Ishikawa (cell line): ENCODE results near the gene TMEM86A.
A peak's percentile ranks its signal among the peaks of the same experiment; 100 is the strongest.

Experiments
- CEBPB ChIP-seq: IDR thresholded peaks from 2 replicates; pipeline ENCODE4 v1.6.1; 2012
- CREB1 ChIP-seq: IDR thresholded peaks from 2 replicates; pipeline ENCODE4 v1.6.1; 2012; ENCODE audit warnings: low read depth
- EGR1 ChIP-seq: IDR thresholded peaks from 2 replicates; pipeline ENCODE4 v1.6.1; 2012
- EP300 ChIP-seq: IDR thresholded peaks from 2 replicates; pipeline ENCODE4 v1.6.1; 2012; ENCODE audit warnings: borderline replicate concordance
- FOXM1 ChIP-seq: IDR thresholded peaks from 2 replicates; pipeline ENCODE4 v1.6.1; 2012; ENCODE audit warnings: low read depth, borderline replicate concordance
- NFIC ChIP-seq: IDR thresholded peaks from 2 replicates; pipeline ENCODE4 v1.6.1; 2012
- RAD21 ChIP-seq: IDR thresholded peaks from 2 replicates; pipeline ENCODE4 v1.6.1; 2012; ENCODE audit warnings: low read depth
- TAF1 ChIP-seq: IDR thresholded peaks from 2 replicates; pipeline ENCODE4 v1.6.1; 2012; ENCODE audit warnings: low read depth, mild to moderate bottlenecking
- TCF12 ChIP-seq: IDR thresholded peaks from 2 replicates; pipeline ENCODE4 v1.6.1; 2012; ENCODE audit warnings: low read depth
- TEAD4 ChIP-seq: IDR thresholded peaks from 2 replicates; pipeline ENCODE4 v1.6.1; 2012
- YY1 ChIP-seq: IDR thresholded peaks from 2 replicates; pipeline ENCODE4 v1.6.1; 2012; ENCODE audit warnings: low read depth
- ZBTB7A ChIP-seq: IDR thresholded peaks from 2 replicates; pipeline ENCODE4 v1.6.1; 2012; ENCODE audit warnings: low read depth
- TF ChIP-seq, protein P1 (sequence below): IDR thresholded peaks from 2 replicates; pipeline ENCODE4 v1.6.1; 2012
- TF ChIP-seq, protein P2 (sequence below): IDR thresholded peaks from 2 replicates; pipeline ENCODE4 v1.6.1; 2012
- TF ChIP-seq, protein P3 (sequence below): IDR thresholded peaks from 2 replicates; pipeline ENCODE4 v1.6.1; 2012; ENCODE audit warnings: low read depth, mild to moderate bottlenecking

TMEM86A gene, protein sequence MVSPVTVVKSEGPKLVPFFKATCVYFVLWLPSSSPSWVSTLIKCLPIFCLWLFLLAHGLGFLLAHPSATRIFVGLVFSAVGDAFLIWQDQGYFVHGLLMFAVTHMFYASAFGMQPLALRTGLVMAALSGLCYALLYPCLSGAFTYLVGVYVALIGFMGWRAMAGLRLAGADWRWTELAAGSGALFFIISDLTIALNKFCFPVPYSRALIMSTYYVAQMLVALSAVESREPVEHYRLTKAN

DNA sequence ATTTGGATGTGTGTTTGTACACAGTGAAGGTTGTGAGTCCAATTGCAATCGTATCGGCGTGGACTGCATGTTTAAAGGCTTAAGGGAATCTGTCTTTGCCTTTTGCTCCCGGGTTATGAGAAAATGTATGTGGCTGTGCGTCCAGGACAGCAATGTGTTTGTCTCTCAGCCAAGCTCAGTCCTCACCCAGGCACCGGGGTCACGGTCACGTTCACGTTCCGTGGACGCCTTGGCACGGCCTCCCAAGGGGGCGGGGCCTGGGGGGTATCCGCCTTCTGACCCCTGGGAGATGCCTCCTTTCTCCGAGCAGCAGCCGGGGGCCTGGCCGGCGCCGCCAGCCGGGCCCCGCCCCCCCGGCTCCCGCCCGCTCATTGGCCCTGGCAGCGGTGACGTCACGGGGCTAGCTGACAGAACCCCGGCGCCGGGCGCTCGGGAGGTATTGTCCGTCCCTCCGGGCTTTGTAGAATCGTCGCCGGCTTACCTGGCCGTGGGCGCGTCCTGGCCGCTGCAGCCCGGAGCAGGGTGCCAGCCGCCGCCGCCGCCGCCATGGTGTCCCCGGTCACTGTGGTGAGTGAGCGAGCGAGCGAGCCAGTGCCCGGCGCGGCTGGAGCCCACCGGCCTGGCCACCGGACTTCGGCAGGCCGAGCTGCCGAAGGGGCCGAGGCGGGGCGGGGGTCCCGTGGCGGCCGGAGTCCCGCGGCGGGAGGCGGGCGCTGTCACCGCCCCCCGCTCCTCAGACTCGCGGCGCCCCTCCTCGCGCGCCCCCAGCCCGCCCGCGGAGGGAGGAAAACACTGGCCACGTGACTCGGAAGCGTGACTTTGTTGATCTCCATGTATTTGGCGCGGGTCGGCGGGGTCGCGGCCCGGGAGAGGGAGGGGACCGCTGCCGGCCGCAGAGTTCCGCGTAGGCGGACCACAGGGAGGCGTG, at the start of gene TMEM86A:
TMEM86A (plus strand) TSS at position 439 of the 928 bp plus-strand sequence; CDS start at position 547, 108 bp downstream.
- TF ChIP-seq TEAD4 (no peak; the same call in 1 of the 2 replicates), TAF1 (peak; percentile 67; the same call in 1 of the 2 replicates), CREB1 (peak; percentile 47; the same call in 1 of the 2 replicates), EGR1 (peak; percentile 30; the same call in 1 of the 2 replicates), RAD21 (no peak), ZBTB7A (peak; percentile 65; the same call in 1 of the 2 replicates), NFIC (peak; percentile 68), CEBPB (no peak), TCF12 (no peak), EP300 (no peak), YY1 (no peak; the same call in 1 of the 2 replicates), FOXM1 (no peak)
- TF ChIP-seq, protein P1, sequence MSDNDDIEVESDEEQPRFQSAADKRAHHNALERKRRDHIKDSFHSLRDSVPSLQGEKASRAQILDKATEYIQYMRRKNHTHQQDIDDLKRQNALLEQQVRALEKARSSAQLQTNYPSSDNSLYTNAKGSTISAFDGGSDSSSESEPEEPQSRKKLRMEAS = peak; percentile 61; the same call in 1 of the 2 replicates
- TF ChIP-seq, protein P2, sequence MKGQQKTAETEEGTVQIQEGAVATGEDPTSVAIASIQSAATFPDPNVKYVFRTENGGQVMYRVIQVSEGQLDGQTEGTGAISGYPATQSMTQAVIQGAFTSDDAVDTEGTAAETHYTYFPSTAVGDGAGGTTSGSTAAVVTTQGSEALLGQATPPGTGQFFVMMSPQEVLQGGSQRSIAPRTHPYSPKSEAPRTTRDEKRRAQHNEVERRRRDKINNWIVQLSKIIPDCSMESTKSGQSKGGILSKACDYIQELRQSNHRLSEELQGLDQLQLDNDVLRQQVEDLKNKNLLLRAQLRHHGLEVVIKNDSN = peak; percentile 88
- TF ChIP-seq, protein P3, sequence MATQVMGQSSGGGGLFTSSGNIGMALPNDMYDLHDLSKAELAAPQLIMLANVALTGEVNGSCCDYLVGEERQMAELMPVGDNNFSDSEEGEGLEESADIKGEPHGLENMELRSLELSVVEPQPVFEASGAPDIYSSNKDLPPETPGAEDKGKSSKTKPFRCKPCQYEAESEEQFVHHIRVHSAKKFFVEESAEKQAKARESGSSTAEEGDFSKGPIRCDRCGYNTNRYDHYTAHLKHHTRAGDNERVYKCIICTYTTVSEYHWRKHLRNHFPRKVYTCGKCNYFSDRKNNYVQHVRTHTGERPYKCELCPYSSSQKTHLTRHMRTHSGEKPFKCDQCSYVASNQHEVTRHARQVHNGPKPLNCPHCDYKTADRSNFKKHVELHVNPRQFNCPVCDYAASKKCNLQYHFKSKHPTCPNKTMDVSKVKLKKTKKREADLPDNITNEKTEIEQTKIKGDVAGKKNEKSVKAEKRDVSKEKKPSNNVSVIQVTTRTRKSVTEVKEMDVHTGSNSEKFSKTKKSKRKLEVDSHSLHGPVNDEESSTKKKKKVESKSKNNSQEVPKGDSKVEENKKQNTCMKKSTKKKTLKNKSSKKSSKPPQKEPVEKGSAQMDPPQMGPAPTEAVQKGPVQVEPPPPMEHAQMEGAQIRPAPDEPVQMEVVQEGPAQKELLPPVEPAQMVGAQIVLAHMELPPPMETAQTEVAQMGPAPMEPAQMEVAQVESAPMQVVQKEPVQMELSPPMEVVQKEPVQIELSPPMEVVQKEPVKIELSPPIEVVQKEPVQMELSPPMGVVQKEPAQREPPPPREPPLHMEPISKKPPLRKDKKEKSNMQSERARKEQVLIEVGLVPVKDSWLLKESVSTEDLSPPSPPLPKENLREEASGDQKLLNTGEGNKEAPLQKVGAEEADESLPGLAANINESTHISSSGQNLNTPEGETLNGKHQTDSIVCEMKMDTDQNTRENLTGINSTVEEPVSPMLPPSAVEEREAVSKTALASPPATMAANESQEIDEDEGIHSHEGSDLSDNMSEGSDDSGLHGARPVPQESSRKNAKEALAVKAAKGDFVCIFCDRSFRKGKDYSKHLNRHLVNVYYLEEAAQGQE = no peak

DNA sequence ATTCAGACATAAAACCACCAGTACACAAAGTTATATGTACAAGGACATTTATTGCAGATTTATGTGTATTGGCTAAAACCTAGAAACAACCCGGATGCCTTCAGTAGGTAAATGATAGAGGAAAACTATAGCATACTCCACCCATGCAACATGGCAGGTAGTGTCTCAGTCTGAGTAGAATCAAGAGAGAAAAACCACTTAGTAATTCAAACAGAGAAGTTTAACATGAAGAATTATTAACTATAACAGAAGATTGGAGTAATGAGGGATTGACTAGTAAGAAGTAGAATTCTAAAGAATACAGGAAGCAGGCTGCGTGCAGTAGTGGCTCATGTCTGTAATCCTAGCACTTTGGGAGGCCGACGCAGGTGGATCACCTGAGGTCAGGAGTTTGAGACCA, 48.2 kb upstream of the TMEM86A start:
- TF ChIP-seq YY1 (no peak), CREB1 (no peak), FOXM1 (no peak), RAD21 (no peak), TEAD4 (no peak), NFIC (no peak), EP300 (no peak), ZBTB7A (no peak), TCF12 (no peak), EGR1 (no peak), CEBPB (no peak), TAF1 (no peak)
- TF ChIP-seq, protein P2 = no peak
- TF ChIP-seq, protein P1 = no peak
- TF ChIP-seq, protein P3 = no peak

DNA sequence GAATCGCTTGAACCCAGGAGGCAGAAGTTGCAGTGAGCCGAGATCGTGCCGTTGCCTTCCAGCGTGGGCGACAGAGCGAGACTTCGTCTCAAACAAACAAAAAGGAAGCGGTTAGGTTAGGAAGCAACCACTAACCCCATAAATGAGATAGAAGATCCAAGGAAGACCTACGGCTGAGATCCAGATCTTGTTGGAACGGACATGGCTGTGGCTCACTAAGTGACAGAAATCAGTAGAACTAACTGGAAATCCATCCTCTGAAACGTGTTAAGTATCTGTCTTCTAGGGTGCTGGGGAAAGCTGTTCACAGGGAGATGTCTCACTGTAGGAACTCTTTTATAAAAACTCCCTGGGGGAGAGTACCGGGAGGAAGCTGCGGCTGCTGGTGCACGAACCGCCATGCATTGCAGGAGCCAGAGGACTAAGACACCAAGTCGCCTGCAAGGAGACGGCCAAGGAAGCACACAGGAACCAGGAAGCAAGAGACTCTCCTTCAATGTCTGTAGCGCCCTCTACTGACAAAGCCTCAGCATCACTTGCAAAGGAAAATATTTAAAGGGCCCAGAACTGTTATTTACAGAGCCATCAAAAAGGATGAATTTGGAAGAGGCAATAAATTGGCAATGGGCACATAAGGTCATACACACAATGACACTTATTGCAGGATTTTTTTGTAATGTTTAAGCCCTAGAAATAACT, 47.6 kb upstream of the TMEM86A start:
- no peak for TF ChIP-seq TAF1
- TF ChIP-seq RAD21 = peak; percentile 77

DNA sequence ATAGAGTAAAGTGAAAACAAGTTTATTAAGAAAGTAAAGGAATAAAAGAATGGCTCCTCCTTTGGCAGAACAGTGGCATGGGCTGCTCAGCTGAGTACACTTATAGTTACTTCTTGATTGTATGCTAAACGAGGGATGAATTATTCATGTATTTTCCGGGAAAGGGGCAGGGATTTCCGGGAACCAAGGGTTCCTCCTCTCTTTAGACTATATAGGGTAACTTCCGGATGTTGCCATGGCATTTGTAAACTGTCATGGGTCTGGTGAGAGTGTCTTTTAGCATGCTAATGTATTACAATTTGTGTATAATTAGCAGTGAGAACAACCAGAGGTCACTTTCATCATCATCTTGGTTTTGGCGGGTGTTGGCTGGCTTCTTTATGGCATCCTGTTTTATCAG, 40.9 kb upstream of the TMEM86A start:
- TF ChIP-seq, protein P3 = no peak
- no peak for TF ChIP-seq CREB1
- no peak for TF ChIP-seq TCF12
- TF ChIP-seq YY1 = no peak
- no peak for TF ChIP-seq EGR1
- no peak for TF ChIP-seq ZBTB7A
- no peak for TF ChIP-seq NFIC
- no peak for TF ChIP-seq TEAD4
- TF ChIP-seq EP300 = no peak
- no peak for TF ChIP-seq TAF1
- TF ChIP-seq, protein P1 = no peak
- TF ChIP-seq FOXM1 = no peak
- TF ChIP-seq CEBPB = no peak
- TF ChIP-seq, protein P2 = no peak
